Hepatic stellate cell (primary cell): ENCODE data around the gene FCER1G.
"Not testable (repeated sequence)": the region's sequence is repeated elsewhere in the genome, so short reads cannot be mapped to it uniquely, and the experiment has no call there.

Experiments
- DNase-seq: peaks from one replicate; pipeline ENCODE4 v3.0.0; 2011; ENCODE audit warnings: low spot score

The FCER1G gene

DNA sequence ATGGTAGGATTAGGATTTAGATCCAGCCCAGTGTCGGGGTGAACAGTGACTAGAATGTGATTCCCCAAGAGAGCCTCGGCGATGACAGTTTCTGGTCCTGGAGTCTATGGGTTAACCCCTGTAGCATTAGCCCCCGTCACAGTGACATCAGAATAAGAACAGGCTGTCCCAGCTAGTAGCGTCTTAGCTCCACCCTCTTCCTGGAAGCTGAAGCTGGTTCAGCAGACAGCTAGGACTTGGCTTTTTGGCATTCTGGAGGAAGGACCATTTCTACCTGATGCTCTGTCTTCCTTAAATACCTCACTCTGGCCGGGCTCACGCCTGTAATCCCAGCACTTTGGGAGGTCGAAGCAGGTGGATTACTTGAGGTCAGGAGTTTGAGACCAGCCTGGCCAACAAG is 7.9 kb upstream of the FCER1G start:
- DNase-seq = peak; percentile 75

DNA sequence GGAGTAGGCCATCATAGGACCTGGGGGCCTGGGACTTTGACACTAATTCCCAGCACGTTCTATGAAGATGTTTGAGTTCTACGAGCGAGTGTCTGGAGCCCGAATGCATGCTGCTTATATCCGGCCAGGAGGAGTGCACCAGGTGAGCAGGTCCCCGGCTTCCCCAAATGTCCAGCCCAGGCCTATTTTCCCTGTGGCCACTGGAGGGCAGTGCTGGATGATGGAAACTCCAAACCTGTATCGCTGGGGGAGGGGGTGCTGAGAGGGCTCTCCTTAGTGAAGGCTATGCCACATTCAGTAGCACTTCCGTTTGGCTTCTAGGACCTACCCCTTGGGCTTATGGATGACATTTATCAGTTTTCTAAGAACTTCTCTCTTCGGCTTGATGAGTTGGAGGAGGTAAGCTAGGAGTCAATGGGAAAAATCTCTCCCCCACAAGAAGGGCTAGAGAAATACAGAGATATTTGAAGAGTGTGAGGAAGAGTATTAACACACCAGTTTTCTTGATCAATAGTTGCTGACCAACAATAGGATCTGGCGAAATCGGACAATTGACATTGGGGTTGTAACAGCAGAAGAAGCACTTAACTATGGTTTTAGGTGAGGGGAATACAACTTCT is 5.2 kb upstream of the FCER1G start:
- DNase-seq = peak; percentile 71

DNA sequence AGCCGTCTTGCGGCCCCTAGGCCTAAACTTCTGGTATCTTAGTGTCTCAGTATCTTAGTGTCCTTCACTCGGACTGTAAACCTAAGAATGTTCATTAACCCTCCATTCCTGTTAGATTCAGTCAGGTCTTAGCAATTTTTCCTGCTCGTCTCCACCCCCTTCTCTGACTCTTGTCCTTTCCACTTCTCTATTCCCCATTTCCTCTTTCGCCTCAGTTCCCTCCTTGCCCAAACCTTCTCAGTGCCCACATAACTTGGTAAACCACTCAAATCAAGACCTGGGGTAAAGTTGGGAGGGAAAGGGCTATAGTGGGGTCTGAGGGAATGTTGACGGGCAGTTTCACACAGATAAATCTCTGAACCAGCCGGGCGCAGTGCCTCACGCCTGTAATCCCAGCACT is 726 bp upstream of the FCER1G start:
- no peak for DNase-seq

DNA sequence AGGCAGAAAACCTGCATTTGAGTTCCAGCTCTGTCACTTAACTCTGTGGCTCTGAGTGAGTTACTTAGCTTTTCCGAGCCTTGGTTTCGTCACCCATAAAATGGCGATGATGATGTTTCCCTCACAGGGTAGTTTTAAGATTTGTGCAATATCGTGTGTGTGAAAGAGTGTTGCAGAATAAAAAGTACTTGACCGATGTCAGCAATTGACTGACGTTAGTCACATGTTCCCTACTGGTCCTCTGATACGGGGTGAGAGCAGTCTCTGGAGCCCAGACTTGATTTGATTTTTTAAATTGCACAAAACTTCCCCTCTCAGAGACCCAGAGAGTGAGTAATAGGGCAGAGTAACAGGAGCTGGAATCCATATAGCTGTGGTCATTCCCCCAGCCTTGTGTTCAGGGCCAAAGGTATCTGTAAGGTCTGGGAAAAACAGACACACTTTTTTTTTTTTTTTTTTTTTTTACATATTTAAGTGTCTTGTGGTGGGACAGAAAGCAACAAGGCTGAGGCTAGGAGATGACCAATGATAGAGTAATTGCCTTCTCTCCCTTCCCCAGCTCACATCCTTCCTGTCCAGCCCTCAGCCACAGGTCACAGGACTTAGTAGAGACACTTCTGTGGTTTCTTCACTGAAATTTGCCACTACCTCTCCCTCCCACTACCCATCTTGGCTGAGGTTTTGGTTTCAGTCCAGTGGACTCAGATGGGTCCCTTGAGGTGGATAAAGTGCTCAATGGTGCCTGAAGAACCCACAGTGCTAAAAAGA is 2.0 kb downstream of the FCER1G start:
- DNase-seq = peak; percentile 47

DNA sequence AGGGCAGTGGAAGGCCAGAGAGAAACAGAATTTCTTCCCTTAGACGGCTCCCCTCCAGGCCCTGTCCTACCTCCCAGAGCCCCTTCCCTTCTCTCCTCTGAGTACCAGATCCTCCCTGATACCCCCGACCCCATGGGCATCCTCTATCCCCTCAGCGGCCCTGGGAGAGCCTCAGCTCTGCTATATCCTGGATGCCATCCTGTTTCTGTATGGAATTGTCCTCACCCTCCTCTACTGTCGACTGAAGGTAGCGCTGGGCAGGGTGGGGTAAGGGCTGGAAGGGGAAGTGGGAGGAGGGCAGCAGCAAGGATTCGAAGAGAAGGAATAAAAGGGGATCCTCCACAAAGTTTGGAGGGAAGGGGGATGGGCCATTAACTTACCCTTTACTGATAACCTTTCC is 2.7 kb downstream of the FCER1G start:
- DNase-seq = no peak

DNA sequence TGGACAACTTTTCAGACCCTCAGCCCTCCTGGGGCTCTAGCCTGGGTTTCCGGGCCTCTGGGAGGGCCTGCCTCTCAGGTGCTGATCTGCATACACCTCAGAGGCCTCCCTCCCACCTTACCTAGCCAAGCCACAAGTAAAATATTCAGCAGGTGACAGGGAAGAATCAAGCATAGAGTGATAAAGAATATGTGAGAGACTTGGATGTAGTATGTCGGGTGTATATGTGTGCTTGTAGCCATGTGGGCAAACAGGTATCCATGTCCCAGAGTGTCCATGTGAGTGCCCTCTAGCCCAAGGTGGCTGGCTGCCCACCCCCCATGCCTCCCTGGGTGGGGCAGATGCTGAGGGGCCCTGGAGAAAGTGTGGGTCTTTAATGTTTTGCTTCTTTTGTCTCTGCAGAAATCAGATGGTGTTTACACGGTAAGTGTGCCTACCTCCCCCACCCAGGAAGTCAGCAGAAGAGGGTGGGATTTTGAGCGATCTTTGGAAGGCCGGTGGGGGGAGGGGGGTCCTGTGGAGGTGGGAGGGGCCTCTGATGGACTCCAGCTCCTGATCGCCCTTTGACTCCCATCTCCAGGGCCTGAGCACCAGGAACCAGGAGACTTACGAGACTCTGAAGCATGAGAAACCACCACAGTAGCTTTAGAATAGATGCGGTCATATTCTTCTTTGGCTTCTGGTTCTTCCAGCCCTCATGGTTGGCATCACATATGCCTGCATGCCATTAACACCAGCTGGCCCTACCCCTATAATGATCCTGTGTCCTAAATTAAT is 3.4 kb downstream of the FCER1G start:
- DNase-seq = no peak

DNA sequence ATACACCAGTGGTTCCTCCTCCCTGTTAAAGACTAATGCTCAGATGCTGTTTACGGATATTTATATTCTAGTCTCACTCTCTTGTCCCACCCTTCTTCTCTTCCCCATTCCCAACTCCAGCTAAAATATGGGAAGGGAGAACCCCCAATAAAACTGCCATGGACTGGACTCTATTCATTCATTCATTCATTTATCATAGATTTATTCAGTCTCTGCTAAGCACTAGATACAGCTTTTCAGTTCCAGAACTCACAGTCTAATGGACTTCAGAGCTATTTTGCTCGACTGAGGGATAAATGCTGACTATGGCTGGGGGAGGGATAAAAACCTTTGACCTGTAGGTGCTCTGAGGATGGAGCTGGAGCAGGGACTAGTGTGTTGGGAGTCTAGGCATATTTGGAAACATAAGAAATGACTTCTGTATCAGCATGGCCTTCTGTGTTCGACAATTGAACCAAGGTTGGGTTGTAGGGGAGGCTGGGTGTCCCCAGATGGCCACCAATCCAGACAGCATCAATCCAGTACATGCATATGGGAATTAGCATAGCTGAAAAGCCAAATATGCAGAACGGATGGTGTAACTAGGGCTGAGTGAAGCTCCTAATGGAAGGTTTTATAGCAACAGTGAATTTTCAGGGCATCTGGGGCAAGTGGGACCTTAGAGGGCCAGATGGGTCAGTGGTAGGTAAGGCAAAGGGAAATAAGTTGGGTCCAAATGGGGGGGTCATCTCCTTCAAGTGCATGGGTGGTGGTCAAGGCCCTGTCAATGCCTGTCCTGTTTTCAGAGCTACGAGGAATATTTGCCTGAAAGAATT is 4.2 kb downstream of the FCER1G start:
- DNase-seq = no peak

DNA sequence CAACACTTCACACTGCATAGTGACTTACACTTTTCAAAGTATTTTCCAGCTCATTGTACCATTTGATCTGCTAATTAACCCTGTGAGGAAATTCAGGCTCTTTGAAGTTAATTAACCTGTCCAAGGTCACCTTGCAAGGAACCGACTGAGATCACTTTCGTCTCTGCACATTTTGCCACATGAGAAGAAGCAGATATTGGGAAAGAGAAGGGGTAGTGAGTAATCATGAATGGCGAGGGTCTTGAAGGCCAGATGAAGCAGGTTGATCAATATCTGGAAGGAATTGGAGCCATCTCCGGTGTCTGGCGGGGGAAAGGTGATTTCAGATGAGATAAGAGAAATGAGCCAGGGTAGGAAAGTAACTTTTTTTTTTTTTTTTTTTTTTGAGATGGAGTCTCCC is 4.9 kb downstream of the FCER1G start:
- no peak for DNase-seq

DNA sequence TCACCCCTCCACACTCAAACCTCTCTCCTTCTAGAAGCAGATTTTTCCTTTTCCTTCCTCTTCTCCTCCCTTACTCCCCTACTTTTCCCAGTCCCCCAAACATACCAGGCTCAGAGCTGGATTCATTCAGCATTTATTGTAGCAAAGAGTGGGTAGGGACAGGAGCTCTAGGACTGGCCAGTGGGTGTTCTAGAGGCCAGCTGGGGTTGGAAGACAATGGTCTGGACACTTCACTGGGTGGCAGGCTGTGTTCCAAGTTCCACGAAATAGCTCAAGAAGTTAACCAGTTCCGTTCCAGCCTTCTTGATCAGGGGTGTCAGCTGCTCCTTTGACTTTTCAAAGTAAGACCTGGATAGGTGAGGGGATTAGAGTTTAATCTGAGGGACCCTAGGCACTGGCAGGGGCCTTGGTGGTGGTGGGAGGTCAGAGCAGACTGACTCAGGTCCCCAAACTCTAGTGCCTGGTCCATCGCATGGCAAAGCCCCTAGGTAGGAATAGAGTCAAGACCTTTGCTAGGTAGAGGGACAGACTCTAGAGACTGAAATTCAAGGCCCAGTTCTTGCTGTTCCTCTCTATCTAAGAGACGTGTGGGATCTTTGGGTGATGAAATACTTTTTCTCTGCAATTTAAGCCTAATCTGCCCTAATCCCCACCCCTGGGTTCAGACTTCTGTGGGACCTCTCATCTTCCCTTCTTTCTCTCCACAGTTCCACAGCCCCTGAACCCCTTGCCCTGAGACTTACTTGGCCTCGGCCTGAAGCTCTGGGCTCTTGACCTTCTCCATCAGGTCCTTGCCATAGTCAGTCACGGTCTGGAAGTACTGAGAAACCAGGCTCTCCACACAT is 7.3 kb downstream of the FCER1G start:
- no peak for DNase-seq

DNA sequence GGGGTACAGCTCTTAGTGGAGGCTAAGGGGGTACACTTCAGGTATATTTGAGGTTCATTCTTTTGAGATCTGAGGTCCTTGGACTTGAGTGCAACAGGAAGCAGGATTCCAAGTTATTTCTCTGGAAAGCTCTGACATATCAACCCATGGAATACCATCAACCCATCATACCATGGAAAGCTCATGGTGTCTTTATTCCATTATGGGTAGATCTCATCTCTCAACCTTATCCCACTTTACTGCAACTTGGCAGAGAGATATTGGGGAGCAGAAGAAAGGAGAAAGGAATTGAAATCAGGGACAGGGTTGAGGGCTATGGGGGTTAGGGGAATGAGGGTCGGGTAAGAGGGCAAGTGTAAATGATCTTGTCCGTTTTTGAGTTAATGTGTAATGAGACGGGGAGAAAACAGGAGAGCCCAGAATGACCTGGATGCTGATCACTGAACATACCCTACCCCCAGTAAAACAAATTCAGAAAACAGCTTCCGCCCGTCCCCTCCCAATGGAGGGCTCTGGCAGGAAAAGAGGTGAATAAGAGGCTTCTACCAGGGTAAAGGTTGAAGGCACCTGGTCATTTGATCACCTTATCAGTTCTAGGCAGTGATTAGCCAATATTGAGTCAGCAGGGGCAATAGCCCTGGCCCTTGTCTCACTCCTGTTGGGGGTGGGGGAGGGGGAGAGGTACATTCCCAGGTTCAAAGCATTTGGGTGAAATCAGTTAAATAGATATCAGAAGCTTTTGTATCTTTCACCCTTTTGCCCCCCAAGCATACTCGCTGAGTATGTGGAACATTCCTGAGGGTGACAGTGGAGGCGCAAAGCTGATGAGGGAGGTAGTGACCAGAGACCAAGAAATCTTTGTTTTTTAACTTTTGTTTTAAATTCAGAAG is 9.0 kb downstream of the FCER1G start:
- no peak for DNase-seq

DNA sequence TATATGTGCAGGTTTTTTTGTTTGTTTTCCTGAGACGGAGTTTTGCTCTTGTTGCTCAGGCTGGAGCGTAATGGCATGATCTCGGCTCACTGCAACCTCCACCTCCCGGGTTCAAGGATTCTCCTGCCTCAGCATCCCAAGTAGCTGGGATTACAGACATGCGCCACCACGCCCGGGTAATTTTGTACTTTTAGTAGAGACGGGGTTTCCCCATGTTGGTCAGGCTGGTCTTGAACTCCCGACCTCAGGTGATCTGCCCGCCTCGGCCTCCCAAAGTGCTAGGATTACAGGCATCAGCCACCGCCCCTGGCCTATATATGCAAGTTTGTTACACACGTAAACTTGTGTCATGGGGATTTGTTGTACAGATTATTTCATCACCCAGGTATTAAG is 9.6 kb downstream of the FCER1G start:
- not testable (repeated sequence) for DNase-seq

DNA sequence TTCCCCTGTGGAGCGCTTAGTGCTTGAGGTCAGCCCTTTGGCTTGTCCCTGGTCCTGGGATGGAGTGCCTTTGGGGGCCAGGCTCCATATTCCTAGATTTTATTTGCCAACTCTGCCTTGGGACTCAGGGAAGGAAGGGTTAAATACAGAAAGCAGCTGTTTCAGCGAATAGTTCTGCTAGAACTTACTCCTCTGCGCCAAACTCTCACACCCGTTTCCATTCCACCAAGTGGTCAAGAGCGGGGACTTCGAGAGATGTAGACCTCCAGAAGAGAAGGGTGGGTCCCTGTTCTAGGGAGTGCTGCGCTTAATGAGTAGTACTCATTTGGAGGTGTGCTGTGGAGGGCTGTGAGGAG is 10.1 kb downstream of the FCER1G start:
- DNase-seq = no peak

DNA sequence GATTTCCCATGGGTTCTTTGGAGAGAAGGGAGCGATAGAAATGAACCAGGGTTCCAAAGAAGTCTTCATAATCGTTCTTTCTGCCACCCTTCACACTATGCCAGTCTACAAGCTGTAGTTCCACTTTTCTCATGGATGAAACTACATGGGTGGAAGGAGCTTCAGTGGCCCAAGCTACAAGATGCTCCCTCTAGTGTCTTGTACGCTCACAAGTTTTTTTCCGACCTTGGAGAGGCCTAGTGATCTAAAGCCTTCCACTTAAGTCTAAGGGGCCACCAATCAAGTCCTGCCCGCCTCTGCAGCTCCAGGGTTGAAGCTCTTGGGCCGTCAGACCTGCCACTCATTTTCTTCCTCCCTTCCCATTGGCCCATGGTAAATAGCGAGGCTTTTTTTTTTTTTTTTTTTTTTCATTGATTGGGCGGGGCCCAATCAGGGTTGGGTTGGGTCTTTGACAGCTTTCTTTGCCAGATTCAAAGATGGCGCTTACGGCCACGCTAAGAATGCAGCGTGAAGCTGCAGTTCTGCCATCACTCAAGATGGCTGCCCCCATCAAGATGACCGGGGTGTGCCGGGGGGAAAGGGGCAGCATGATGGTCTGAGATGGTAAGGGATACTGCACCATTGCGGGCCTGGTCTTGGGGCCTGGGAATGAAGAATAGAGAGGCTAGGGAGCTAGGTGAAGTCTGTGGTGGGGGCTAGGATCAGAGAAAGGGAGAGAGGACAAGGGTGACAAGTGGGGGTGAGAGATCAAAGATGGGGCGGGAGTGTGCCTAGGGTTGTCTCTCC is 10.6 kb downstream of the FCER1G start, which contains the start of gene TOMM40L:
Gene TOMM40L (plus strand): TSS at position 527 of the 786 bp plus-strand sequence. CDS start 430 bp downstream, outside the sequence.
- DNase-seq = peak; percentile 95

DNA sequence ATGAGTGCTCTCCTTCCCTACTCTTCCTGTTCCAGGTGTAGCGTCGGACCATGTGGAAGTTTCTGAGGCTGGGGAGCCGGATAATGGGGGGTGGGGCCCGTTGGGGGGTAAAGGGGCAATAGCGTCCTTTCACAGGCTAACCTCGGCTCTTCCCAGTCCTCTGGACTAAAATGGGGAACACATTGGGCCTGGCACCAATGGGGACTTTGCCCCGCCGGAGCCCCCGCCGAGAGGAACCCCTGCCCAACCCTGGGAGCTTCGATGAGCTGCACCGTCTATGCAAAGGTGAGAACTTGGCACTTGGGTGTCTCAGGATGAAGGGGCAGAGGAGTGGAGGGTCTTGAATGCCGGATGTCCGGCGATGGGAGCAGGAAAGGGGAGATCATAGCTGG is 11.2 kb downstream of the FCER1G start:
- no peak for DNase-seq

DNA sequence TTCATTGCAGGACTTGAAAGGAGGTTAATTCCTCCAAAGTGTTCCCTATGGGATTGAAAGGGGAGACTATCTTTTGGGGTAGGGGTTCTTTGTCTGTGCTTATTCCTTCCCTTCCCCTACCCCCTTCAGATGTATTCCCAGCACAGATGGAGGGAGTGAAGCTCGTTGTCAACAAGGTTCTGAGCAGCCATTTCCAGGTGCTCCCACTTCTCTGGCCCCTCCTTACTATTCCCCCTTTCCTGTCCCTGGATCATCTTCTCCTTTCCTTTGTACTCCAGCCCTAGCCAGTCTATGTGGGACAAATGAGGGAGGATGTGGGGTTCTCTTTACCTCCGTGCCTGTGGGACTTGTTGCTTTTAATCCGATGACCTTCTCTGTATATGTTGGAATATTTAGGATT is 11.7 kb downstream of the FCER1G start:
- DNase-seq = no peak

DNA sequence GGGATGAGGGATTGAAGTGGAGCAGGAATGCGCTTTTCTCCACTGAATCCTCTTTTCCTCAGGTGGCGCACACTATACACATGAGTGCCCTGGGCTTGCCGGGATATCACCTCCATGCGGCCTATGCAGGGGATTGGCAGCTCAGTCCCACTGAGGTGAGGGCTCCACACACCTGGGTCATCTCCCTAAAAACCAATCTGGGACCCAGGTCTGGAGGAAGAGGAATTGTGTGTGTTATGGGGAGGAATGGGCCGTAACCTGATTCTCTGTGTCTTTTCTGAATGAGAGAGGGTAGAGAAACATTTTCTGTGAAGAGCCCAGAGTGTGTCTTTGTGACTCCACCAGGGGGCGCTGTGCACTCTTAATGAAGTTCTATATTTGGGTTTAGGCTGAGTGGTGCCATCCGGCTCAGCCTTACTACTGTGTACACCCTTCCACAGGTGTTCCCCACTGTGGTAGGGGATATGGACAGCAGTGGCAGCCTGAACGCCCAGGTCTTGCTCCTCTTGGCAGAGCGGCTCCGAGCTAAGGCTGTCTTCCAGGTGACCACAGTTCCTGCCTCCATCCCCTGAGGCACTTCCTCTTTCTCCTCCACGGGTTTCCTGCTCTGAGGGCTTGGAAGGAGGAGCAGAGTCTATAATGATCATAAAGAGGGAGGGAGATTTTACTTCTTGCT is 12.2 kb downstream of the FCER1G start:
- DNase-seq = peak; percentile 68

DNA sequence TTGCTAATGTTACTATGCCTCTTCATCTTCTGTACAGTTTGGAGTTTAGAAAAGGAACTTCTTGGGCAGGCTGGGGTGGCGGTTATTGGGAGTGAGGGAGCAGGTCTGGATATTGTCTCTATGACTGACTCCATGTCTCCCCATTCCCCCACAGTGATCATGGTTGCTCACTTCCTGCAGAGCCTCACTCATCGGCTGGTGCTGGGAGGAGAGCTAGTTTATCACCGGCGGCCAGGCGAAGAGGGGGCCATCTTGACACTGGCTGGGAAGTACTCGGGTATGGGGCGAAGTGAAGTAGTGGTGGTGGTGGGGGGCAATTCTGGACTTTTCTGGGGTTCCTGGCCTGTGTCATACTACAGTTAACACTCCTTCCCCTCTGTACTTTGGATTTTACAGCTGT is 12.9 kb downstream of the FCER1G start:
- no peak for DNase-seq

DNA sequence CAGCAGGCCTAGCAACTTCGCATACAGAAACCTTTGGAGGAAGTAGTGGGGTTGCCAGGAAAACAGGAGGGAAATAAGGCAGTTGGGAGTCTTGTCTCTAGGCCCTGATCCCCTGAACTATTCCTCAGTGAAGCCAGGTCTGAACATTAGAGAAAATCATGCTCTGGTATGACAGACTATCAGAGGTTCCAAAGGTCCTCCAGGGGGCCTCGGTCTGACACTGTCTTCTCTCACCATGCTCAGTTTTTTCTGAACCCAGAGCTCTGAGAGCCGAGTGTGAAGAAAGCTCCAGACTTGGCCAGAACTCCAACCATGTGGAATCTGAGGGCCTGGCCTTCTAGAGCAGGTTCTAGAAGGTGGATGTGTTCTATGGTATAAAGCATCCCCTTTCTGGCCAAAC is 14.8 kb downstream of the FCER1G start:
- DNase-seq = no peak

DNA sequence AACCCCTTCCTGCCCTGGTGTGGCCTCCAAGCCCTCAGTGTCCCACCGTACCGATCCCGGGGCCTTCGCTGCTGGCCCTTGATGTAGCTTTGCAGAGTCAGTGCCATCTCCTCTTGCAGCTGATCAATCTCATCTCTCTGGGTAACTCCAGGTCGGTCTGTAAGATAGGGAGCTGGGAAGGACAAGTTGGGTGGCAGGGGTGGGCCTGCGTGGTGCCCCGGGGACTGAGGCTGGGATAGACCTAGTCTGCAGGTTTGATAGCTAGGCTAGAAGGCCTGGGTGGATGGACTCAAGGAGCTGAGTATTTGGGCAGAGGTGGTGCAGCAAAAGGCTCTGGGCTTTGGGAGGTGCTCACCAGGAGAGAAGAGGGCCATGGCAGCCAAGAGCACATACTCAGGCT is 15.7 kb downstream of the FCER1G start:
- no peak for DNase-seq
